NCI-H1105 treated with DMSO at 0.1 percent for 48 hours (cell line): ENCODE data around the gene SMURF2.

ENCODE experiments used
- DNase-seq: peaks from one replicate; lab custom pipeline; 2025; lab: John Stamatoyannopoulos, UW

SMURF2 gene

DNA sequence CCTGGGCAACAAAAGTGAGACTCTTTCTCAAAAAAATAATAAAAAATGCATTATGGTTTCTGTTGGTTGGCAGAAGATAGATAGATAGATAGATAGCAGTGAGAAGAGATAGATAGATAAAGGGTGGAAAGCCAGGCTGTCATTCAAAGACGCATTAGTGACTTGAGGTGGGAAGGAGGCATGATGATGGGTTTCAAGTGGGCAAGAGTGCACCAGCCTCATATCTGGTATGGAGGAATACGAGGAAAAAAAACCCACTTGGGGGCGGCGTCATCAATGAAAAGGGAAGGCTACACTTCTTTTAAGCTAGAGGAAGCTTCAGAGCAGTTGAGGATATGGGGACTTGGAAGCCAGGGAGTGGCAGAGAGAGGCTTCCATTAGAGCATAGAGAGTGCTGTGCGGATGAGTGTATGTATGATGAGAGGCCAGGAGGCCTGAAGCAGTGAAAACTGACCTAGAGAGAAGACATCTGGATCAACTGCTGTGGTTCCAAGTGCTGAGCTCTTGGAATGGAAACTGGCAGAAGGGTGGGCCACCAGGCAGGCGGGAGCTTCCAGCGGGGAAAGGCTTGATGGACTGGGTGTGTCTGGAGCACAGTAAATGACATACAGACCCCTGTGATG, 123.5 kb downstream of the SMURF2 start:
- no peak for DNase-seq

DNA sequence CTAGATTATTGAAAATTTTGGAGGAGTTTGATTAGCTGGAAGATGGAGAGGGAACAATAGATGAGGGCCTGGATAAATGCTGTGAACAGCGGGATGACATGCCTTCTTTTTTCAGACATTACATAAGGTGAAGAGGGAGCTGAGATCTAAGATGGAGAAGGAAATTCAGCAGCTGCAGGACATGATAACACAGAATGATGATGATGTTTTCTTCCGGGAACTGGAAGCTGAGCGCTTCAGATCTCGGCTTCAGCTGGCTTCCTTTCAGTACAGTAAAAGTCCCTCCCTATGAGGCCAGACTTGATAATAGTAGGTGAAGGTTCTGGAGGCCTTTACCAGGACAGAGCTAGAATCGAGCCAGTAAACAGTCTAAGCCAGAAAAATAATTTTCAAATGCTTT, 124.6 kb downstream of the SMURF2 start:
- no peak for DNase-seq

- no peak for DNase-seq
These were observed 125.2 kb downstream of the SMURF2 start for GRCh38 chr17:64536913-64537312.

DNA sequence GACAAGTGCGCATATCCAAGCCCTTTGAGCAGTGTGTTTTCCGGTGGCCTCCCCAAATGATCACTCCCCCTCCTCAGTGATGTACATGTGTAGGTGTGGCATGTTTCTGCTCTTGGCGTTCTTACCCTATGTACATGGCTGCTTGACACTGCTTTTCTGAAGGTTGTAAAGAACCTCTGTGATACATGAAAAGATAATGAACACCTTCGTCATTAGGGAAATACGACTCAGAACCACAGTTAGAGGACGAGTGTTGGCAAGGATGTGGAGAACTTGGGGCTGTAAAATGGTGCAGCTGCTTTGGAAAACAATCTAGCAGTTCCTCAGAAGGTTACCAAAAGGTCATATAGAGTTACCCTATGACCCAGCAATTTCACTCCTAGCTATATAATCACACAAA, 126.8 kb downstream of the SMURF2 start:
- no peak for DNase-seq

DNA sequence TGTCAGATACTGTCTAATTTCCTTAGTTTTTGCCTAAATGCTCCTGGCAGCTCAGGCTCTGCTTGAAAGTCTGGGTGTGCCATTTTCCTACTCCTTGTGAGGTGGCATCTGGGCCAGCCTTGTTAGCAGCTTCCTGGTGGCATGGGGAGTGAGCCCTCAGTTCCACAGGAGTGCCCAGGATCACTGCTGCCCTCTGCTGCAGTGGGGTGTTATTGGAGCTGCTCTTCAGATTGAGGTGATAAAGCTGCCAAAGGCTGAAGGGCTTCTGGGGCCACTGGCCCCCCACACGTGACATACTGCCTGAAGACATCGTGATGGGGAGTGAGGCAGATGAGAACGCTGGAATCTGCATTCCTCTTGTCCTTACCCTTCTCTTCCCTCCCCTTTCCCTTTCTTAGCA, 127.9 kb downstream of the SMURF2 start:
- DNase-seq, result no peak

DNA sequence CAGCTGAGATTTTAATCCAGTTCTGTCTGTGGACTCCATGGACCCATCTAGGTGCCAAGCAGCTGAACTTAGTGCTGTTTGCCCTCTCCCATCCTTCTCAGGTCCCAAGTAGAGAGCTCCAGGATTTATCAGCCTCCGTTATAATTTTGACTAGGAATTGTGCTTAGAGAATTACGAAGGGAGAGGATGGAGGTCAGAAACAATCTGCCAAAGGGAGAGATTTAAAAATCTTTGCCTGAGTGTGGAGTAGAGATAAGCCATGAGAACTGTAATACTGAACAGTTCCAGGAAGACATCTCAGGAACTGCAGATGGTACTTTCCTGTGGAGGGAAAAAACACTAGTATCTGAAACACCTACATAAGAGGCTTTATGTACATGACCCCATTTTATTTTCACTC, 128.3 kb downstream of the SMURF2 start:
- DNase-seq, result no peak

DNA sequence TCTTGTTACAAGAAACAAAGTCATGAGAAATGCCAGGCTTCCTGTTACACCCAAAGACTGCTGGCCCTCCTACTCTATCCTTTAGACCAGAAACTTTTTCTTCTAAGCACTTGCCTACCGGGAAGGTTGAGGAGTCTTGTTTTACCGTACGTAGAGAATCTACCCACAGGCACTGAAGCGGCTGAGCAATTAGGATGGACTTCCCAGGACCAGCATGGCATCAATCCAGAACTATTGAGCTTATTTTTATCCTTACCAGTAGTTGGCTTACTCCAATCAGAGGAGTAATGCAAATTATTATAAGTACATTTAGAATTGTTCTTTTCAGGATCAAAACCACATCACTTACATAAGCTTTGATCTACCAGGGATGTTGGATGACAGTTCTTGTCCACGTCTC, 129.7 kb downstream of the SMURF2 start:
- DNase-seq, result no peak

- no peak for DNase-seq
These were observed 130.1 kb downstream of the SMURF2 start for GRCh38 chr17:64531955-64532371.

GRCh38 chr17:64529221-64529620, 132.9 kb downstream of the SMURF2 start:
- DNase-seq, result no peak

DNA sequence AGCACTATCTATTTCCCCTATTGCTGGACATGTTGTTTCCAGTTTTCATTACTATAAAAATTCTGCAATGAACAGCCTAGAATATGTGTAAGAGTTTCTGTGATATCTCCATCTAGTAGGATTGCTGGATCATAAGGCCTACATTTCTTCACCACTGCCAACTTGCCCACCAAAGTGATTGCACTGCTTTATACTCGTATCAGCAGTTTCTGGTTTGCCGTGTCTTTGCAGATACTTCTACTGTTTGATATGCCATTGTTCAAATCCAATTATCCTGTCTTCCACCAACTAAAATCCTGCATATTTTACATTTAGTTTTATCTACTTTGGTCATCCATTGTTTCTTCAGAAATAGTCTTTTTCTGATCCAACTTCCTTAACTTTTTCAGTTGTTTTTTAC, 134.2 kb downstream of the SMURF2 start:
- no peak for DNase-seq

GRCh38 chr17:64520359-64520758, 141.7 kb downstream of the SMURF2 start:
- DNase-seq, result no peak

DNA sequence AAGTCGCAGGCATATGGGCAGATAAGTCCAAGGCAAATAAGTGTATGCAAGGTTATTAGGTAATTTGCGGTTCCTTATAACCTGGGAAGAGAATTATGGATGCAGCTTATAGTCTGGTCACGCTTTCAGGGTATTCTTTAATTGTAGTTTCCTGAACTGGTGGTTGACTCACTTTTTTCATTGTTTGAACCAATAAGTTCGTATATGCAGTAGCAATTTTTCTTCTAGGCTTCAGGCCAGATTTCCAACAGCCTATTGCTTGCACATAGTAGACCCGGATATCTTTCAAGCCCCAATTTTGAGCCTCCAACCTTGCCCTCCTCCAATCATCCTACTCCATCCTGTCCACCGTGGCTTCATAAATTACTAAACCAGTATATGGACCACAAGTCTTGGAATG, 142.5 kb downstream of the SMURF2 start:
- no peak for DNase-seq

GRCh38 chr17:64515829-64516228, 146.3 kb downstream of the SMURF2 start:
- DNase-seq, result no peak

DNA sequence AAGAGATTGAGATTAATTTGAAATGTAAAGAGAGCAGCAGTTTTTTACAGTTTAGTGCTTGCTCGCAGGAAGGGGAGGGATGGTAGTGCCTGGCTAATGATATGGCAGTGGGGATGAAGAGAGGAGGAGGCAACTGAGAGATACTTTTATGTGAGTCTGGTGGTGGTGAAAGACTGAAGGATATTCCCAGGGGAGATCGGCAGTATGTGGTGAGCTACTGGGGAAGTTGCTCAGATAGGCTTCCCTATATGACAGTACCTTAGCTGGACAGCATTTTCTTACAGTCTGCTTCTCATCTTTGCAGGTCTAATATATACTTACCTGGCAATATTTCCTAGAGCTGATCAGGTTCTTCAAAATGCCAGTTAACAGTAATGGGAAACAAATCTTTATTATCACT, 146.7 kb downstream of the SMURF2 start:
- DNase-seq, result no peak

- no peak for DNase-seq
These were observed 152.9 kb downstream of the SMURF2 start for GRCh38 chr17:64509179-64509578.

DNA sequence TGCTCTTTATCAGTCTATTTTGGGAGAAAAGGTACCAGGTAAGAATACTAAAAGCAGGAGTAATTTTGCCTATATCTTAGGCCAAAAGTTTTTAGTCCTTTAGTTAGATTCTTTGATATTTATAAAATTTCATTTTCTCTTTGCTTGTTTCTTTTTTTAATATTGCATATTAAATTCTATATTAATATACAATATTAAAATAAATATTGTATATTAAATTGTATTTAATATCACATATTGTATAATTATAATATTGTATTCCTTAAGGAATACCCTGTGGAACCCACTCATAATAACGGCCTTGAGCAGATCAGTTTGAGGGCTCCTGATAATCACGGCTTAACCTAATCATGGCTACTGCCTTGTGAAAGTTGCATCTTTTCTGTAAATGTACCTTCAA, 153.4 kb downstream of the SMURF2 start:
- no peak for DNase-seq

GRCh38 chr17:64507413-64507782, 154.7 kb downstream of the SMURF2 start:
- DNase-seq, result peak; percentile 75

DNA sequence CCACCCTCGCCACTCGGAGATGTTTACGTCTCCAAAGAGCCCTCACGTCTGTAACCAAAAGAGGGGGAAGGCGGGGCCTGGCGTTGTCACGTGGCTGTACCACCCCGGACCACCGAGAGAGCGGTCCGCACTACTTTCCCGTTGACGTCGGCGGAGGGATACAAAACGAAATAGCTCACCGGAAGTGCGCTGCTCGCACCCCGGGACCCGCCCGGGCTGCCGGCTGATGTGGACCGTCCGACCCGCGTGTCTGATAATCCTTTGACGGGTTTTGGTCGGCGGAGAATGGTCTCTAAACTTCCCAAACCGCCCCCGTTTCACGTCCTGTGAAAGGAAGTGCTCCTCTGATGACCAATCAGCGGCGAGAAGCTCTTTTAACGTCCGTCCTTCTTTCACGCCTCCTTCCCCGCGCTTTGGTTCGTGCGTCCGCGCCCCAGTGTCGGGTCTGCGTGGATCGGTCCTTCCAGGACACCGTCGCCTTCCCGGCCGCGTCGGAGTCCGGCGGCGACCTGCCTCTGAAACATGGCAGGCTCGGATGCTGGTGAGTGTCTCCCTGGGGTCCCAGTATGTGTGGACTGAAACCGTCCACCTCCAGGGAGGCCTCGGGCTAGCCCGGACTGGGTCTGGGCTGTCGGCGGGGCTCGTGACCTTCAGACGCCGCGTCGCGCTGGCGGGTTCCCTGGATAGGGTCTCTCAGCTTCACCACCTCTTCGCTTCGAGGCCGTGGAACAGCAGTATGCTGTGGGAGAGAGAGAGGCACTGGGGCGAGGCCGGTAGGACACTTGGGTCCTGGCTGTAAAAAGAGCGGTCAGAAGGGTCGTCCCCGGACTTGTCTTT, 155.3 kb downstream of the SMURF2 start, which contains the start of gene CEP95:
TSS of gene CEP95 (plus strand) at position 402 of the 837 bp plus-strand sequence. CDS start at position 523, 121 bp downstream.
- peak; percentile 95 for DNase-seq

- peak; percentile 95 for DNase-seq
These were observed 155.9 kb downstream of the SMURF2 start, which contains the start of gene DDX5 for GRCh38 chr17:64506201-64506575. TSS of gene DDX5 (minus strand) at chr17:64506289. CDS start at chr17:64506119, 170 bp downstream.

- peak; percentile 79 for DNase-seq
These were observed 156.5 kb downstream of the SMURF2 start for GRCh38 chr17:64505340-64506200.

DNA sequence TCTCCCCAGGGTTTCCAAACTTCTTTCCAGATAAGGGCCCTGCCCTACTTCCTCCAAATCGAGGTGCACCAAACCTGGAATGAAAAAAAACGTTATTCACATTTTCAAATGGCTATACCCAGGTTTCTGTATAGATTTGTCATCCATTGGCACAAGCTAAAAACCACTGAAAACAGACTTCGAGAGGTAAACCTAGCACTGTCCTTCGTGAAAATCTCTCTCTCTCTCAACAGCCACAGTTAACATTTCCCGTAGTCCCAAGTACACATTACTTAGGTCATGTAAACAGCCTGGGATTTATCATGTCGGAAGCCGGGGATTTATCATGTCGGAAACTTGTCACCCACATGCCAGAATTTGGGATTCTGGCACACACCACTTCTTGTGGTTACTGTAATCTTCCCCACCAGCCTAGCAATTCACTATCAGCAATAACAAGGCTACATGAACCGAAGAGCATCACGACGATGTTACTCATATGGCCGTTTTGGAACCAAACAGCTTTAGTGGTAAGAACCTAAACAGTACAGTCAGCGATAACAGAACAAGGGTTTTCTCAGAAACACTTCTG, 157.3 kb downstream of the SMURF2 start:
- DNase-seq, result no peak
